ENCODE measurements around the gene VDR. TPM values are rescaled to one million over a fixed set of nuclear protein-coding genes. Genes with fewer than 3 reads are reported as not detected.

The VDR gene
- total RNA-seq, 3 donors from 2014 or later (not counting 1 experiment from before 2014, with no cell fraction given) = 1.1 to 2.5 (median 1.6) TPM

- Histone ChIP-seq H3K27ac (ENCODE audit: low read length) (no peak overlapping the region), H3K36me3 (ENCODE audit: control insufficient read depth, insufficient read depth, low read length) (no peaks in the 10 kb centered on the region), H3K4me1 (ENCODE audit: control insufficient read depth, insufficient read depth, low read length) (peaks cover 23% of the 10 kb centered on the region), H3K9me3 (ENCODE audit: control insufficient read depth, insufficient read depth, low read length) (no peaks in the 10 kb centered on the region), H3K4me3 (ENCODE audit: low read length) (no peak overlapping the region), H3K27me3 (ENCODE audit: control insufficient read depth, insufficient read depth, low read length) (no peaks in the 10 kb centered on the region)
- Mint-ChIP-seq H3K36me3 (no peaks in the 10 kb centered on the region), H3K4me1 (peaks cover 0 to 8% of the 10 kb centered on the region in 2 donors), H3K9me3 (no peaks in the 10 kb centered on the region), H3K4me3 (no peak overlapping the region), H3K27ac (no peak overlapping the region), H3K27me3 (ENCODE audit: low read depth in 2 of 2) (peaks cover 0 to 7% of the 10 kb centered on the region in 2 donors)
- TF ChIP-seq, protein P1, sequence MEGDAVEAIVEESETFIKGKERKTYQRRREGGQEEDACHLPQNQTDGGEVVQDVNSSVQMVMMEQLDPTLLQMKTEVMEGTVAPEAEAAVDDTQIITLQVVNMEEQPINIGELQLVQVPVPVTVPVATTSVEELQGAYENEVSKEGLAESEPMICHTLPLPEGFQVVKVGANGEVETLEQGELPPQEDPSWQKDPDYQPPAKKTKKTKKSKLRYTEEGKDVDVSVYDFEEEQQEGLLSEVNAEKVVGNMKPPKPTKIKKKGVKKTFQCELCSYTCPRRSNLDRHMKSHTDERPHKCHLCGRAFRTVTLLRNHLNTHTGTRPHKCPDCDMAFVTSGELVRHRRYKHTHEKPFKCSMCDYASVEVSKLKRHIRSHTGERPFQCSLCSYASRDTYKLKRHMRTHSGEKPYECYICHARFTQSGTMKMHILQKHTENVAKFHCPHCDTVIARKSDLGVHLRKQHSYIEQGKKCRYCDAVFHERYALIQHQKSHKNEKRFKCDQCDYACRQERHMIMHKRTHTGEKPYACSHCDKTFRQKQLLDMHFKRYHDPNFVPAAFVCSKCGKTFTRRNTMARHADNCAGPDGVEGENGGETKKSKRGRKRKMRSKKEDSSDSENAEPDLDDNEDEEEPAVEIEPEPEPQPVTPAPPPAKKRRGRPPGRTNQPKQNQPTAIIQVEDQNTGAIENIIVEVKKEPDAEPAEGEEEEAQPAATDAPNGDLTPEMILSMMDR (IDR thresholded peaks at IDR 0.05) = no peak
- DNase-seq (no peak), ATAC-seq (peak in 2 of 3 donors; percentile 33 to 35)
- WGBS (ENCODE audit: insufficient coverage) = 76% methylated on average over 5 of the region's 6 CpGs
- intact Hi-C loops (cut with micrococcal nuclease) = no loop called here
These were observed 34.5 kb downstream of the VDR start for GRCh38 chr12:47870175-47870781.

GRCh38 chr12:47868552-47869031 lies 36.2 kb downstream of the VDR start:
- Mint-ChIP-seq H3K4me1 (peaks cover 0 to 8% of the 10 kb centered on the region in 2 donors), H3K36me3 (no peaks in the 10 kb centered on the region), H3K27ac (no peak overlapping the region), H3K4me3 (no peak overlapping the region), H3K27me3 (ENCODE audit: low read depth in 2 of 2) (no peaks in the 10 kb centered on the region), H3K9me3 (no peaks in the 10 kb centered on the region)
- no peak overlapping the region for H3K27ac ChIP-seq (ENCODE audit: low read length)
- 35% methylated on average over 8 of the region's 8 CpGs for WGBS (ENCODE audit: insufficient coverage)
- no peak for DNase-seq
- intact Hi-C loops (cut with micrococcal nuclease) = no loop called here
- TF ChIP-seq, protein P1 (IDR thresholded peaks at IDR 0.05) = no peak
- ATAC-seq = no peak
- H3K27me3 ChIP-seq (ENCODE audit: control insufficient read depth, insufficient read depth, low read length) = no peaks in the 10 kb centered on the region
- H3K4me1 ChIP-seq (ENCODE audit: control insufficient read depth, insufficient read depth, low read length) = peaks cover 23% of the 10 kb centered on the region
- H3K9me3 ChIP-seq (ENCODE audit: control insufficient read depth, insufficient read depth, low read length) = no peaks in the 10 kb centered on the region
- H3K4me3 ChIP-seq (ENCODE audit: low read length) = no peak overlapping the region
- H3K36me3 ChIP-seq (ENCODE audit: control insufficient read depth, insufficient read depth, low read length) = no peaks in the 10 kb centered on the region

DNA sequence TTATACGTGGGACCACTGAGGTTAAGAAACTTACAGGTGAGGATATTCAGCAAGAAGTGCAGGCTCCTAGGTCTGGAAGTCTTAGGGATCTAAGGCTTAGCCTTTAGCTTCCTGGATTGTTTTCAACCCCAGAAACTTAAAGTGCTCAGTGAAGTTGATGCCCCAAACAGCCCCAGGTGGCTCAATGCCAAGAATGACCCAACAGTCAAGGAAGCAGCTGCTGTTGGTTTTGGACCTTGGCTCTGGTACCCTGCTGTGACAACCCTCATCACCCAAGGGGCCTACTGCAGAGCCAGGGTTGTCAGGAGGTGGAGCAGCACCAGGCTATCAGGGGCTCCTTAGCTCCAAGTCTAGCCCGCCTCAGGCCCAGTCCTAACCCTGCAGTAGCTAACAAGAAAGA lies 36.8 kb downstream of the VDR start:
- H3K27ac ChIP-seq (ENCODE audit: low read length) = no peak overlapping the region
- Mint-ChIP-seq H3K4me3 (no peak overlapping the region), H3K27me3 (ENCODE audit: low read depth in 2 of 2) (no peaks in the 10 kb centered on the region), H3K36me3 (no peaks in the 10 kb centered on the region), H3K4me1 (peaks cover 0 to 8% of the 10 kb centered on the region in 2 donors), H3K27ac (no peak overlapping the region), H3K9me3 (no peaks in the 10 kb centered on the region)
- TF ChIP-seq, protein P1 (IDR thresholded peaks at IDR 0.05) = no peak
- peaks cover 23% of the 10 kb centered on the region for H3K4me1 ChIP-seq (ENCODE audit: control insufficient read depth, insufficient read depth, low read length)
- intact Hi-C loops (cut with micrococcal nuclease) = no loop called here
- no peaks in the 10 kb centered on the region for H3K27me3 ChIP-seq (ENCODE audit: control insufficient read depth, insufficient read depth, low read length)
- DNase-seq (no peak), ATAC-seq (no peak)
- no peak overlapping the region for H3K4me3 ChIP-seq (ENCODE audit: low read length)
- H3K9me3 ChIP-seq (ENCODE audit: control insufficient read depth, insufficient read depth, low read length) = no peaks in the 10 kb centered on the region
- H3K36me3 ChIP-seq (ENCODE audit: control insufficient read depth, insufficient read depth, low read length) = no peaks in the 10 kb centered on the region
- 83% methylated on average over 2 of the region's 2 CpGs for WGBS (ENCODE audit: insufficient coverage)

DNA sequence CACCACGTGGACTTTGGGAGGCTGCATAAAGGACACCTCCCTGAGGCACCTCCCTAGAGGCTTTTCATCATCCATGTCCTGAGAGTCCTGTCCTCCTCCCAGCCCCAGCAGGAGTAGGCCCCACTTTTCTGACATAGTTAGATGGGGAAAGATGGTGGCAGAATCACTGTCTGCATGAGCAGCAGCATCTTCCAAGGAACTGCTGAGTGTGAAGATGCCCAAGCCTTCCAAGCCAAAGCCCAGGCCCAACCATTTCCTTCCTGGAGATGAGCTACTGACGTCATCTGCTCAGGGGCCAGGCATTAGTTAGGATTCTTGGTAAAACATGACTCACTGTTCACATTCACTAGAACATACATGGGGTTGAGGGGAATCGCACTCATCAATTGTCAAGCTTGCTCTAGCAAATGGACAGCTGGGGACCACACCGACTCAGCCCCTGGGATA lies 37.3 kb downstream of the VDR start:
- no peak overlapping the region for H3K4me3 ChIP-seq (ENCODE audit: low read length)
- Mint-ChIP-seq H3K9me3 (no peaks in the 10 kb centered on the region), H3K36me3 (no peaks in the 10 kb centered on the region), H3K4me3 (no peak overlapping the region), H3K27ac (no peak overlapping the region), H3K27me3 (ENCODE audit: low read depth in 2 of 2) (no peaks in the 10 kb centered on the region), H3K4me1 (peaks cover 0 to 8% of the 10 kb centered on the region in 2 donors)
- TF ChIP-seq, protein P1 (IDR thresholded peaks at IDR 0.05) = no peak
- no peaks in the 10 kb centered on the region for H3K36me3 ChIP-seq (ENCODE audit: control insufficient read depth, insufficient read depth, low read length)
- DNase-seq (no peak), ATAC-seq (no peak)
- no peak overlapping the region for H3K27ac ChIP-seq (ENCODE audit: low read length)
- WGBS (ENCODE audit: insufficient coverage) = 81% methylated on average over 4 of the region's 4 CpGs
- intact Hi-C loops (cut with micrococcal nuclease) = no loop called here
- H3K4me1 ChIP-seq (ENCODE audit: control insufficient read depth, insufficient read depth, low read length) = peaks cover 23% of the 10 kb centered on the region
- no peaks in the 10 kb centered on the region for H3K27me3 ChIP-seq (ENCODE audit: control insufficient read depth, insufficient read depth, low read length)
- H3K9me3 ChIP-seq (ENCODE audit: control insufficient read depth, insufficient read depth, low read length) = no peaks in the 10 kb centered on the region

All from natural killer cell (primary cell).